K562 (cell line): Measurements from ENCODE around the gene GCDH. TPM values are rescaled to one million over a fixed set of nuclear protein-coding genes. Genes with fewer than 3 reads are reported as not detected.

Source experiments
- ATAC-seq: fragments of 200-7000 bp; cut with Tn5 transposase; 3 replicates; pipeline ENCODE4 v1.9.1; 2020; ENCODE audit warnings: moderate library complexity
- BruUV-seq: library from RNA; stranded (reverse); fragments of 400-500 nt; replicated peaks from 2 replicates; lab custom pipeline; 2021; lab: Mats Ljungman, UMichigan
- CTCF ChIA-PET: fragments of 300-600 bp; formaldehyde crosslinking; extraction: SDS; loops from one replicate; lab custom pipeline; 2021; ENCODE audit warnings: low intra/inter-chr PET ratio; lab: Yijun Ruan, JAX
- POLR2A ChIA-PET: fragments of 300-600, 350-650 bp; sonication (Branson Sonifier 250); formaldehyde crosslinking; extraction: SDS; loops from one replicate; lab custom pipeline; 2021; ENCODE audit warnings: antibody characterized with exemption, inconsistent platforms; lab: Yijun Ruan, JAX
- DNase-seq, 4 experiments: peaks; one replicate each; pipeline versions ENCODE4 v3.0.0 to v3.0.0-alpha.2; 2011 to 2018; ENCODE audit warnings: low spot score in 3 of 4, mixed read lengths in 3 of 4; ENCODE audit errors: extremely low read depth in 1 of 4
- FAIRE-seq: peaks from 2 replicates; lab custom pipeline; 2011; peaks lifted over from hg19 to GRCh38; lab: Jason Lieb, UNC
- H2AFZ ChIP-seq: 2 replicates; pipeline ENCODE4 v1.6.0; 2011; ENCODE audit warnings: low read depth, low read length, control low read depth, inconsistent platforms
- H3K27ac ChIP-seq: fragments of 200-600 bp; 3 replicates; pipeline ENCODE4 v1.8.0; 2011; ENCODE audit warnings: low read depth, mild to moderate bottlenecking, control low read depth, inconsistent platforms, low read length, moderate library complexity, mixed read lengths; ENCODE audit errors: extremely low read depth
- H3K27me3 ChIP-seq, 2 experiments: fragments of 300-600 bp in 1 of 2; 2 replicates in 1 of 2; 3 replicates in 1 of 2; pipeline versions ENCODE4 v1.6.0 to v1.8.0; 2011; ENCODE audit warnings: inconsistent platforms in 2 of 2, low read length in 2 of 2, mild to moderate bottlenecking in 1 of 2, mixed read lengths in 1 of 2, moderate library complexity in 1 of 2; ENCODE audit not compliant: control insufficient read depth in 2 of 2, insufficient read depth in 2 of 2
- H3K36me3 ChIP-seq: fragments of 300-600 bp; 3 replicates; pipeline ENCODE4 v1.8.0; 2011; ENCODE audit warnings: mild to moderate bottlenecking, low read length, inconsistent platforms; ENCODE audit not compliant: control insufficient read depth, insufficient read depth
- H3K4me1 ChIP-seq, 2 experiments: fragments of 200-600 bp in 1 of 2; replicated peaks in 1 of 2; 2 replicates in 1 of 2; 3 replicates in 1 of 2; pipeline versions ENCODE4 v1.5.1 to v1.8.0; 2011; ENCODE audit warnings: inconsistent platforms in 2 of 2, low read length in 2 of 2, mild to moderate bottlenecking in 1 of 2, mixed read lengths in 1 of 2, moderate library complexity in 1 of 2; ENCODE audit not compliant: control insufficient read depth in 2 of 2, insufficient read depth in 2 of 2
- H3K4me2 ChIP-seq: 2 replicates; pipeline ENCODE4 v1.6.1; 2011; ENCODE audit warnings: low read length, control low read depth, inconsistent platforms, mixed read lengths; ENCODE audit not compliant: insufficient read depth
- H3K4me3 ChIP-seq: fragments of 200-600 bp; sonication (generic), shearing (Covaris generic); 2 replicates; pipeline ENCODE4 v1.5.1; 2016; ENCODE audit warnings: control low read depth, inconsistent platforms
- H3K79me2 ChIP-seq: fragments of 200-600 bp; 3 replicates; pipeline ENCODE4 v1.8.0; 2011; ENCODE audit warnings: low read length, inconsistent platforms; ENCODE audit not compliant: control insufficient read depth, insufficient read depth
- H3K9ac ChIP-seq, 2 experiments: 2 replicates each; pipeline versions ENCODE4 v1.6.0 to v1.6.1; 2011; ENCODE audit warnings: low read depth in 2 of 2, low read length in 2 of 2, control low read depth in 1 of 2, inconsistent platforms in 1 of 2, mild to moderate bottlenecking in 1 of 2, mixed read lengths in 1 of 2; ENCODE audit not compliant: insufficient read depth in 1 of 2
- H3K9me1 ChIP-seq: one replicate; pipeline ENCODE4 v1.6.0; 2011; ENCODE audit warnings: inconsistent platforms, mild to moderate bottlenecking, low read length, moderate library complexity; ENCODE audit not compliant: control insufficient read depth, insufficient read depth
- H3K9me3 ChIP-seq: replicated peaks from 2 replicates; pipeline ENCODE4 v1.5.1; 2011; ENCODE audit warnings: low read depth, low read length, inconsistent platforms; ENCODE audit not compliant: control insufficient read depth, insufficient read depth
- H4K20me1 ChIP-seq: replicated peaks from 2 replicates; pipeline ENCODE4 v1.6.1; 2011; ENCODE audit warnings: low read length, inconsistent platforms, mixed read lengths; ENCODE audit not compliant: control insufficient read depth, insufficient read depth
- BCOR ChIP-seq: fragments of 450-650 bp; IDR thresholded peaks from 2 replicates; pipeline ENCODE4 v1.6.1; 2016
- FOSL1 ChIP-seq: fragments of 200-800 bp; sonication (Bioruptor generic); conservative IDR thresholded peaks from 2 replicates; pipeline ENCODE4 v1.6.1; 2016; ENCODE audit warnings: missing genetic modification characterization, missing compliant biosample characterization
- HDAC2 ChIP-seq: fragments of 450-650 bp; IDR thresholded peaks from 2 replicates; pipeline ENCODE4 v1.6.1; 2016; ENCODE audit warnings: mild to moderate bottlenecking
- JUN ChIP-seq, 2 experiments: sonication (generic) in 1 of 2; formaldehyde crosslinking in 1 of 2; IDR thresholded peaks; 2 replicates each; pipeline versions ENCODE4 v1.6.1 to v1.8.0; 2012 to 2022; ENCODE audit warnings: borderline replicate concordance in 2 of 2, mild to moderate bottlenecking in 2 of 2, improper control_type of control experiment in 1 of 2, low read depth in 1 of 2, low read length in 1 of 2, missing genetic modification reagents in 1 of 2
- NCOA1 ChIP-seq: fragments of 450-650 bp; IDR thresholded peaks from 2 replicates; pipeline ENCODE4 v1.6.1; 2016; ENCODE audit warnings: low read depth
- NFIC ChIP-seq: fragments of 450-650 bp; IDR thresholded peaks from 2 replicates; pipeline ENCODE4 v1.6.1; 2017; ENCODE audit warnings: mild to moderate bottlenecking, inconsistent platforms
- SMARCA5 ChIP-seq: fragments of 450-650 bp; IDR thresholded peaks from 2 replicates; pipeline ENCODE4 v1.6.1; 2016
- ZFP36 ChIP-seq: fragments of 150-350 bp; IDR thresholded peaks from 2 replicates; pipeline ENCODE4 v1.6.1; 2018; ENCODE audit warnings: low read length, low read depth; ENCODE audit not compliant: partially characterized antibody
- ZNF436 ChIP-seq: fragments of 250-450, 450-650 bp; sonication (Bioruptor Pico); formaldehyde crosslinking; IDR thresholded peaks from 2 replicates; pipeline ENCODE4 v1.7.0; 2020; ENCODE audit warnings: mild to moderate bottlenecking
- WGBS: fragments of 100-300 bp; shearing (Covaris generic); methylation state at CpG from one replicate; pipeline ENCODE4 v1.1.6; 2016; ENCODE audit warnings: low coverage, mixed read lengths; ENCODE audit not compliant: insufficient coverage; ENCODE audit errors: missing lambda C conversion rate; 5-methylcytosine and 5-hydroxymethylcytosine counted together
- in situ Hi-C: fragments of 300-500 bp; cut with MboI; formaldehyde crosslinking; loops from 4 replicates; pipeline ENCODE4 v1.15.0; 2018; ENCODE audit warnings: inconsistent platforms, mixed read lengths
- intact Hi-C: fragments of 100-400 bp; cut with micrococcal nuclease; formaldehyde crosslinking; loops from 2 replicates; pipeline ENCODE4 v1.14.2; 2022
- polyA plus RNA-seq, 8 experiments: library from polyadenylated mRNA; depleted of rRNA in 4 of 8; stranded (reverse) in 5 of 8; unstranded in 3 of 8; fragments of >200 nt; fragmentation: Nextera tagmentation in 2 of 8; fragmentation: Illumina TruSeq in 1 of 8; extraction: Ambion mirVana in 2 of 8; extraction: Trizol in 1 of 8; gene quantifications; 2 replicates each; pipeline versions ENCODE4 v1.2.1 to v1.2.3, GENCODE V29; 2011 to 2014; ENCODE audit warnings: inconsistent platforms in 1 of 8, missing spikeins in 1 of 8
- total RNA-seq, 7 experiments: library from RNA; depleted of rRNA in 6 of 7; stranded (reverse); fragments of >200 nt in 6 of 7; fragmentation: Illumina TruSeq in 2 of 7; extraction: Trizol in 2 of 7; gene quantifications; 2 replicates each; pipeline versions ENCODE4 v1.2.1 to v1.2.3, GENCODE V29; 2011 to 2021; ENCODE audit warnings: low replicate concordance in 1 of 7
- TF ChIP-seq, protein P1 (sequence below): sonication (generic); formaldehyde crosslinking; IDR thresholded peaks from 2 replicates; pipeline ENCODE4 v1.8.0; 2022; ENCODE audit warnings: missing genetic modification reagents, mild to moderate bottlenecking, moderate library complexity, borderline replicate concordance
- TF ChIP-seq, protein P2 (sequence below), 2 experiments: fragments of 450-650 bp in 1 of 2; sonication (generic) in 1 of 2; formaldehyde crosslinking in 1 of 2; IDR thresholded peaks in 1 of 2; conservative IDR thresholded peaks in 1 of 2; 2 replicates each; pipeline versions ENCODE4 v1.6.1 to v1.8.1; 2016 to 2023; ENCODE audit warnings: mild to moderate bottlenecking in 2 of 2, moderate library complexity in 2 of 2, inconsistent platforms in 1 of 2, missing genetic modification reagents in 1 of 2

Gene GCDH
- total and polyA plus RNA-seq, 9 of the 15 experiments (the other 6 are each of a cell fraction or from before 2014, with no cell fraction given), result 2.9 to 50.8 (median 19.1) TPM

DNA sequence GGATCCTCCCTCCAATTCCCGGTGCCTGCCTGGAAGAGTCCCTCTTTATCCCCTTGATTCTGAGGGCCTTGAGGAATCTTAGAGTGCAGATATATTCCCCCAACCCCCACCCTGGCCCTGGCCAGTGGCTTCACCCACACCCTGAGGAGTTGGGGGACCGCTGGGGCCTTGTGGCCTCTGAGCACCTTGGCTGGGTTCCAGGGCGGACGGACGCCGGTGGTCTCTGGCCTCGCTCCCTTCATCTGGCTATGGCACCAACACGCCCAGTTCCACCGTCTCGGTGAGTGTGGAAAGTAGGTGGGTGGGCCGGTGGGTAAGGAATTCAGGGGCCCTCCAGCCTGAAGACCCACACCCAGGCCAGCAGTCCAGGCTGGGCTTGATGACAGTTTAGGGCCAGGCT is 47.6 kb upstream of the GCDH start:
- no peak for ATAC-seq
- no peak for TF ChIP-seq NCOA1
- peak; percentile 35; the same call in 1 of the 2 replicates for TF ChIP-seq NFIC
- Histone ChIP-seq H2AFZ (no peak overlapping the region), H3K27ac (no peak overlapping the region), H3K36me3 (peaks cover 24% of the 10 kb centered on the region; the same call in 2 of the 3 replicates), H3K4me3 (no peak overlapping the region), H3K9me1 (peaks cover 7% of the 10 kb centered on the region), H4K20me1 (peaks cover 6% of the 10 kb centered on the region; the same call in 1 of the 2 replicates), H3K79me2 (peaks cover 20% of the 10 kb centered on the region), H3K27me3 (no peaks in the 10 kb centered on the region; a peak in 1 of 5 replicates), H3K4me1 (peaks cover 33 to 48% of the 10 kb centered on the region in 2 experiments), H3K9ac (peak overlapping the region in 1 of 2 experiments; percentile 53; a peak in 2 of 4 replicates), H3K9me3 (no peaks in the 10 kb centered on the region), H3K4me2 (no peak overlapping the region)
- no peak for DNase-seq
- POLR2A ChIA-PET, result no interaction called here
- in situ Hi-C loops, result no loop called here
- no TSS peak for BruUV-seq
- CTCF ChIA-PET, result no interaction called here
- intact Hi-C loops, result loop anchor here (5.0 kb wide), 1 partner anchor 66 kb away; the partner anchor contains the start of gene HOOK2
- 88% methylated on average over 11 of the region's 11 CpGs for WGBS
- no peak for FAIRE-seq

DNA sequence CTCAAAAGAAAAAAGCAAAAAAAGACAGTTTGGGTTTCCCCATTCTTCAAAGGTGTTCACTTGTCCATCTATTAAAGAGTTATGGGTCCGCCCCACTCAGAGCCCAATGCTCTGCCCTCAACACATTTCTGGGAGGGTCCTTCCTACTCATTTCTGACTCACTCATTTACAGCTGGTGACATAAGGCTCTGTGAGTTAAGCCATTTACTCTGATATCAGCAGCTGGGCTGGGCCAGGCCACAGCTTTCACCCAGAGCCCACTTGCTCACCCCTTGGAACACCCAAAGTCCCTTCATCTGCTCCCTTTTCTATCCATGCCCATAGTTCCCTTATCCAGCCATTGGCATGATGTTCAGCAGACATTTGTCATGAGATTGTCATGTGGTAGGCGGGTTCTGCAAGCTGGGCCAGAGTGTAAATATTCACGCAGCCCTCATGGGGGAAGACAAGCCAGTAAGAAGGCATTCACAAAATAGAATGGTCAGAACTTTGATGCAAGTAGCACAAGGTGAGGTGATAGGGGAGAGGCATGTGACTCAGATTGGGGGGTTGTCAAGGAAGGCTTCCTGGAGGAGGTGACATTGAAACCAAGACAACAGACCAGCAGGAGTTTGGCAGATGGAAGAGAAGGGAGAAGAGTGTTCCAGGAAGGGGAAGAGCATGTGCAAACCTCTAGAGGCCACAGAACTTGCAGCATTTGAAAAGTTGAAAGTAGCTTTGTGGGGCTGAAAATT is 46.8 kb upstream of the GCDH start:
- DNase-seq (no peak), FAIRE-seq (no peak), ATAC-seq (no peak)
- intact Hi-C loops (loop anchor here (5.0 kb wide), 1 partner anchor 67 kb away; the partner anchor contains the start of gene HOOK2), in situ Hi-C loops (no loop called here)
- H3K4me3 ChIP-seq, result no peak overlapping the region
- POLR2A ChIA-PET, result interaction anchor here (0.5 to 1.3 kb wide), 3 partner anchors 9 to 114 kb away, joined by 3 to 5 read pairs (median 4); no protein-coding TSS in a partner anchor
- no peak overlapping the region for H2AFZ ChIP-seq
- H3K4me1 ChIP-seq, result peaks cover 28 to 39% of the 10 kb centered on the region in 2 experiments
- CTCF ChIA-PET, result interaction anchor here (0.5 to 0.6 kb wide), 2 partner anchors 87 to 127 kb away, joined by 3 to 5 read pairs; no protein-coding TSS in a partner anchor
- no peak overlapping the region; the same call in 2 of the 3 replicates for H3K27ac ChIP-seq
- peaks cover 15% of the 10 kb centered on the region for H3K79me2 ChIP-seq
- no peak overlapping the region for H3K4me2 ChIP-seq
- H3K9ac ChIP-seq, result peak overlapping the region in 1 of 2 experiments; percentile 40; a peak in 1 of 4 replicates
- peaks cover 5% of the 10 kb centered on the region; the same call in 1 of the 2 replicates for H4K20me1 ChIP-seq
- 66% methylated on average over 3 of the region's 3 CpGs for WGBS
- peaks cover 7% of the 10 kb centered on the region for H3K9me1 ChIP-seq
- H3K9me3 ChIP-seq, result no peaks in the 10 kb centered on the region
- H3K27me3 ChIP-seq, result no peaks in the 10 kb centered on the region; a peak in 1 of 5 replicates
- BruUV-seq, result no TSS peak
- H3K36me3 ChIP-seq, result peaks cover 27% of the 10 kb centered on the region; the same call in 2 of the 3 replicates
- TF ChIP-seq, protein P1, sequence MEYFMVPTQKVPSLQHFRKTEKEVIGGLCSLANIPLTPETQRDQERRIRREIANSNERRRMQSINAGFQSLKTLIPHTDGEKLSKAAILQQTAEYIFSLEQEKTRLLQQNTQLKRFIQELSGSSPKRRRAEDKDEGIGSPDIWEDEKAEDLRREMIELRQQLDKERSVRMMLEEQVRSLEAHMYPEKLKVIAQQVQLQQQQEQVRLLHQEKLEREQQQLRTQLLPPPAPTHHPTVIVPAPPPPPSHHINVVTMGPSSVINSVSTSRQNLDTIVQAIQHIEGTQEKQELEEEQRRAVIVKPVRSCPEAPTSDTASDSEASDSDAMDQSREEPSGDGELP (CRISPR knock-in tag), result peak; percentile 43; the same call in 1 of the 2 replicates
- TF ChIP-seq HDAC2, result 0 out of 2 replicates have a peak, but pooled peaks have one; percentile 39
- peak; percentile 89 for TF ChIP-seq BCOR
- peak; percentile 89 for TF ChIP-seq SMARCA5
- peak; percentile 60; the same call in 1 of the 2 replicates for TF ChIP-seq FOSL1 (tag)
- TF ChIP-seq ZNF436 (CRISPR knock-in tag), result peak; percentile 55; the same call in 1 of the 2 replicates
- TF ChIP-seq JUN (IDR thresholded peaks at IDR 0.05; ENCODE audit: borderline replicate concordance, low read depth, low read length), result 0 out of 2 replicates have a peak, but pooled peaks have one; percentile 27
- no peak for TF ChIP-seq JUN (CRISPR knock-in tag; IDR thresholded peaks at IDR 0.05; ENCODE audit: borderline replicate concordance)
- peak; percentile 97 for TF ChIP-seq ZFP36
- TF ChIP-seq, protein P2, sequence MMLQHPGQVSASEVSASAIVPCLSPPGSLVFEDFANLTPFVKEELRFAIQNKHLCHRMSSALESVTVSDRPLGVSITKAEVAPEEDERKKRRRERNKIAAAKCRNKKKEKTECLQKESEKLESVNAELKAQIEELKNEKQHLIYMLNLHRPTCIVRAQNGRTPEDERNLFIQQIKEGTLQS (IDR thresholded peaks at IDR 0.05), result peak; percentile 63
- TF ChIP-seq, protein P2 (CRISPR knock-in tag; conservative IDR thresholded peaks at IDR 0.05), result no peak
